Ascending aorta (tissue), 2 donors: Measurements from ENCODE around the gene RAET1G. TPM values are rescaled to one million over a fixed set of nuclear protein-coding genes. Genes with fewer than 3 reads are reported as not detected.
"Not testable (repeated sequence)": the region's sequence is repeated elsewhere in the genome, so short reads cannot be mapped to it uniquely, and the experiment has no call there.

Source experiments
- DNase-seq, 2 donors: peaks; one replicate each; pipeline ENCODE4 v3.0.0-alpha.2; 2019; ENCODE audit warnings: low spot score in 2 of 2
- H3K27ac ChIP-seq, 2 donors: fragments of 200-600 bp; sonication (generic); one replicate each; pipeline ENCODE4 v1.5.1; 2016 to 2017; ENCODE audit warnings: mild to moderate bottlenecking in 1 of 2
- H3K27me3 ChIP-seq: fragments of 200-600 bp; sonication (generic); one replicate; pipeline ENCODE4 v1.5.1; 2017
- H3K36me3 ChIP-seq, 2 donors: fragments of 200-600 bp; sonication (generic); one replicate each; pipeline ENCODE4 v1.5.1; 2016
- H3K4me1 ChIP-seq, 2 donors: fragments of 200-600 bp; sonication (generic); one replicate each; pipeline ENCODE4 v1.5.1; 2016 to 2017; ENCODE audit warnings: mild to moderate bottlenecking in 1 of 2
- H3K4me3 ChIP-seq, 2 donors: fragments of 200-600 bp; sonication (generic); one replicate each; pipeline ENCODE4 v1.5.1; 2016 to 2017; ENCODE audit warnings: mild to moderate bottlenecking in 1 of 2
- H3K9me3 ChIP-seq, 2 donors: fragments of 200-600 bp; sonication (generic); one replicate each; pipeline ENCODE4 v1.5.1; 2016
- CTCF ChIP-seq, 3 experiments: fragments of 200-600 bp in 2 of 3; fragments of 450-650 bp in 1 of 3; sonication (generic) in 2 of 3; IDR thresholded peaks; one replicate each; pipeline ENCODE4 v1.5.1; 2016 to 2019; ENCODE audit warnings: antibody characterized with exemption in 3 of 3, mild to moderate bottlenecking in 1 of 3, moderate library complexity in 1 of 3
- intact Hi-C: fragments of 100-400 bp; cut with DNase I; formaldehyde crosslinking; loops from one replicate; pipeline ENCODE4 v1.15.1; 2023
- total RNA-seq: library from RNA; depleted of rRNA; stranded (reverse); fragments of >200 nt; gene quantifications from one replicate; pipeline ENCODE4 v1.1.0, GENCODE V29; 2016

RAET1G gene
- total RNA-seq, 1 donor from 2014 or later = not detected

- TF ChIP-seq CTCF (IDR thresholded peaks at IDR 0.05) = no peak
- Histone ChIP-seq H3K9me3 (no peaks in the 10 kb centered on the region), H3K36me3 (no peaks in the 10 kb centered on the region), H3K27ac (no peak overlapping the region), H3K4me1 (no peaks in the 10 kb centered on the region), H3K27me3 (peaks cover 5% of the 10 kb centered on the region), H3K4me3 (no peak overlapping the region)
- intact Hi-C loops = no loop called here
- DNase-seq = peak in 1 of 2 donors; percentile 37
These were observed 28.7 kb upstream of the RAET1G start for GRCh38 chr6:149951626-149952025.

- DNase-seq = no peak
- Histone ChIP-seq H3K9me3 (no peaks in the 10 kb centered on the region), H3K36me3 (no peaks in the 10 kb centered on the region), H3K4me1 (no peaks in the 10 kb centered on the region), H3K27ac (no peak overlapping the region), H3K4me3 (no peak overlapping the region), H3K27me3 (peaks cover 2% of the 10 kb centered on the region)
- intact Hi-C loops = no loop called here
- no peak for TF ChIP-seq CTCF (IDR thresholded peaks at IDR 0.05)
These were observed 28.2 kb upstream of the RAET1G start for GRCh38 chr6:149951096-149951495.

- intact Hi-C loops = no loop called here
- TF ChIP-seq CTCF (IDR thresholded peaks at IDR 0.05) = no peak
- DNase-seq = no peak
- H3K4me1 ChIP-seq = no peaks in the 10 kb centered on the region
- no peak overlapping the region for H3K27ac ChIP-seq
- no peaks in the 10 kb centered on the region for H3K9me3 ChIP-seq
- H3K27me3 ChIP-seq = no peaks in the 10 kb centered on the region
- H3K36me3 ChIP-seq = no peaks in the 10 kb centered on the region
- no peak overlapping the region for H3K4me3 ChIP-seq
These were observed 27.5 kb upstream of the RAET1G start for GRCh38 chr6:149950423-149950822.

GRCh38 chr6:149948616-149949015 is 25.7 kb upstream of the RAET1G start:
- Histone ChIP-seq H3K36me3 (no peaks in the 10 kb centered on the region), H3K27me3 (no peaks in the 10 kb centered on the region), H3K9me3 (no peaks in the 10 kb centered on the region), H3K27ac (no peak overlapping the region), H3K4me1 (no peaks in the 10 kb centered on the region), H3K4me3 (no peak overlapping the region)
- DNase-seq = no peak
- no peak for TF ChIP-seq CTCF (IDR thresholded peaks at IDR 0.05)
- intact Hi-C loops = no loop called here

- Histone ChIP-seq H3K4me3 (no peak overlapping the region), H3K4me1 (no peaks in the 10 kb centered on the region), H3K27ac (no peak overlapping the region), H3K36me3 (no peaks in the 10 kb centered on the region), H3K9me3 (no peaks in the 10 kb centered on the region), H3K27me3 (no peaks in the 10 kb centered on the region)
- intact Hi-C loops = no loop called here
- no peak for TF ChIP-seq CTCF (IDR thresholded peaks at IDR 0.05)
- no peak for DNase-seq
These were observed 25.1 kb upstream of the RAET1G start for GRCh38 chr6:149948011-149948410.

GRCh38 chr6:149947533-149947932 is 24.6 kb upstream of the RAET1G start:
- H3K36me3 ChIP-seq, DNase-seq, H3K9me3 ChIP-seq, H3K27ac ChIP-seq, intact Hi-C loops, H3K27me3 ChIP-seq, H3K4me3 ChIP-seq, H3K4me1 ChIP-seq: not testable (repeated sequence)

GRCh38 chr6:149946631-149947030 is 23.7 kb upstream of the RAET1G start:
- H3K9me3 ChIP-seq, H3K4me1 ChIP-seq, H3K36me3 ChIP-seq, H3K4me3 ChIP-seq, H3K27ac ChIP-seq, intact Hi-C loops, DNase-seq, H3K27me3 ChIP-seq: not testable (repeated sequence)

- H3K36me3 ChIP-seq, DNase-seq, H3K4me3 ChIP-seq, H3K9me3 ChIP-seq, intact Hi-C loops, H3K27ac ChIP-seq, H3K27me3 ChIP-seq: not testable (repeated sequence)
- peaks cover 0 to 11% of the 10 kb centered on the region in 2 donors for H3K4me1 ChIP-seq
These were observed 22.4 kb upstream of the RAET1G start for GRCh38 chr6:149945276-149945675.

GRCh38 chr6:149943321-149943720 is 20.4 kb upstream of the RAET1G start:
- not testable (repeated sequence) for H3K27ac ChIP-seq, H3K36me3 ChIP-seq, H3K4me3 ChIP-seq, H3K9me3 ChIP-seq
- H3K27me3 ChIP-seq = peaks cover 15% of the 10 kb centered on the region
- intact Hi-C loops = loop anchor here (5.0 kb wide), 1 partner anchor 124 kb away; the partner anchor contains the start of gene ULBP3
- peak in 1 of 2 donors; percentile 50 for DNase-seq
- peaks cover 0 to 18% of the 10 kb centered on the region in 2 donors for H3K4me1 ChIP-seq
